Fibroblast of lung (primary cell): ENCODE measurements around the gene DNAJC7. TPM values are rescaled to one million over a fixed set of nuclear protein-coding genes. Genes with fewer than 3 reads are reported as not detected.

Experiments
- DNase-seq, 2 donors: peaks; one replicate each; pipeline versions ENCODE4 v3.0.0 to v3.0.0-alpha.2; 2010; ENCODE audit warnings: low read depth in 2 of 2
- H2AFZ ChIP-seq: 2 replicates; pipeline ENCODE4 v1.5.1; 2012; ENCODE audit warnings: low read length, control low read depth, inconsistent platforms
- H3K27ac ChIP-seq: 2 replicates; pipeline ENCODE4 v1.5.1; 2011; ENCODE audit warnings: low read length, control low read depth; ENCODE audit not compliant: insufficient read depth
- H3K27me3 ChIP-seq: 2 replicates; pipeline ENCODE4 v1.5.1; 2011; ENCODE audit warnings: mild to moderate bottlenecking, low read length; ENCODE audit not compliant: control insufficient read depth, insufficient read depth
- H3K36me3 ChIP-seq: 2 replicates; pipeline ENCODE4 v1.5.1; 2011; ENCODE audit warnings: low read length; ENCODE audit not compliant: control insufficient read depth, insufficient read depth
- H3K4me1 ChIP-seq: 2 replicates; pipeline ENCODE4 v1.5.1; 2011; ENCODE audit warnings: low read length; ENCODE audit not compliant: control insufficient read depth, insufficient read depth; ENCODE audit errors: extremely low read depth
- H3K4me2 ChIP-seq: 2 replicates; pipeline ENCODE4 v1.5.1; 2011; ENCODE audit warnings: low read length, control low read depth; ENCODE audit not compliant: insufficient read depth; ENCODE audit errors: extremely low read depth
- H3K4me3 ChIP-seq, 4 experiments: fragments of 200-600 bp in 1 of 4; sonication (generic) in 1 of 4; replicated peaks in 1 of 4; 2 replicates each; pipeline ENCODE4 v1.5.1; 2011 to 2016; ENCODE audit warnings: low read length in 4 of 4, low read depth in 3 of 4, mild to moderate bottlenecking in 3 of 4, control low read depth in 2 of 4, inconsistent platforms in 1 of 4, mixed read lengths in 1 of 4; ENCODE audit not compliant: insufficient read depth in 1 of 4; ENCODE audit errors: control extremely low read depth in 1 of 4
- H3K79me2 ChIP-seq: 2 replicates; pipeline ENCODE4 v1.5.1; 2012; ENCODE audit warnings: mild to moderate bottlenecking, low read length, inconsistent platforms; ENCODE audit not compliant: control insufficient read depth, insufficient read depth
- H3K9ac ChIP-seq: 2 replicates; pipeline ENCODE4 v1.5.1; 2011; ENCODE audit warnings: mild to moderate bottlenecking, low read length, control low read depth; ENCODE audit not compliant: insufficient read depth
- H3K9me3 ChIP-seq: 2 replicates; pipeline ENCODE4 v1.5.1; 2012; ENCODE audit warnings: low read depth, low read length; ENCODE audit not compliant: control insufficient read depth, insufficient read depth
- H4K20me1 ChIP-seq: 2 replicates; pipeline ENCODE4 v1.5.1; 2011; ENCODE audit warnings: low read length; ENCODE audit not compliant: control insufficient read depth, insufficient read depth; ENCODE audit errors: extremely low read depth
- CTCF ChIP-seq, 2 donors: IDR thresholded peaks in 1 of 2; conservative IDR thresholded peaks in 1 of 2; 1 replicate in 1 of 2; 2 replicates in 1 of 2; pipeline ENCODE4 v1.5.1; 2011 to 2012; ENCODE audit warnings: low read length in 2 of 2, control low read depth in 1 of 2, inconsistent platforms in 1 of 2, low read depth in 1 of 2, mild to moderate bottlenecking in 1 of 2
- EZH2 ChIP-seq: IDR thresholded peaks from 2 replicates; pipeline ENCODE4 v1.5.1; 2012; ENCODE audit warnings: low read length, control low read depth, mild to moderate bottlenecking; ENCODE audit errors: missing control alignments
- polyA plus RNA-seq, 2 donors: library from polyadenylated mRNA; depleted of rRNA in 1 of 2; stranded (reverse) in 1 of 2; unstranded in 1 of 2; fragments of >200 nt; gene quantifications; 2 replicates each; pipeline ENCODE4 v1.2.1, GENCODE V29; 2011 to 2012; ENCODE audit warnings: missing spikeins in 1 of 2
- total RNA-seq: library from RNA; depleted of rRNA; stranded (reverse); fragments of >200 nt; gene quantifications from 2 replicates; pipeline ENCODE4 v1.2.1, GENCODE V29; 2014

Gene DNAJC7
- total and polyA plus RNA-seq, 2 donors (not counting 1 experiment from before 2014, with no cell fraction given) = 53.5 to 78.8 TPM

GRCh38 chr17:42049834-42050392 is 32.7 kb upstream of the DNAJC7 start:
- TF ChIP-seq CTCF (conservative IDR thresholded peaks at IDR 0.05 in 1 of 2, IDR thresholded peaks at IDR 0.05 in 1 of 2; ENCODE audit: low read depth in 1 of 2, low read length in 2 of 2) = no peak
- DNase-seq = no peak
- Histone ChIP-seq H3K4me3 (peak overlapping the region; percentile 15 to 53 (median 38)), H2AFZ (peak overlapping the region; percentile 21), H3K9ac (peak overlapping the region; percentile 49), H4K20me1 (no peaks in the 10 kb centered on the region), H3K9me3 (no peaks in the 10 kb centered on the region), H3K4me1 (no peaks in the 10 kb centered on the region), H3K36me3 (no peaks in the 10 kb centered on the region), H3K27ac (no peak overlapping the region), H3K4me2 (peak overlapping the region; percentile 64), H3K79me2 (no peaks in the 10 kb centered on the region), H3K27me3 (peaks cover 31% of the 10 kb centered on the region)

GRCh38 chr17:42047343-42047742 is 30.1 kb upstream of the DNAJC7 start:
- no peaks in the 10 kb centered on the region for H4K20me1 ChIP-seq
- H3K9me3 ChIP-seq = no peaks in the 10 kb centered on the region
- no peaks in the 10 kb centered on the region for H3K4me1 ChIP-seq

GRCh38 chr17:42045719-42046118 is 28.5 kb upstream of the DNAJC7 start:
- Histone ChIP-seq H3K4me1 (no peaks in the 10 kb centered on the region), H3K27ac (no peak overlapping the region)
- DNase-seq = no peak

More at GRCh38 chr17:42047343-42047742, 30.1 kb upstream of the DNAJC7 start:
- Histone ChIP-seq H3K27ac (no peak overlapping the region), H2AFZ (no peak overlapping the region), H3K79me2 (no peaks in the 10 kb centered on the region), H3K36me3 (no peaks in the 10 kb centered on the region), H3K4me2 (no peak overlapping the region), H3K27me3 (peaks cover 15% of the 10 kb centered on the region), H3K9ac (no peak overlapping the region), H3K4me3 (no peak overlapping the region)
- DNase-seq = no peak
- no peak for TF ChIP-seq EZH2
- no peak for TF ChIP-seq CTCF (conservative IDR thresholded peaks at IDR 0.05 in 1 of 2, IDR thresholded peaks at IDR 0.05 in 1 of 2; ENCODE audit: low read depth in 1 of 2, low read length in 2 of 2)

More at GRCh38 chr17:42045719-42046118, 28.5 kb upstream of the DNAJC7 start:
- no peak overlapping the region for H2AFZ ChIP-seq
- no peaks in the 10 kb centered on the region for H3K36me3 ChIP-seq
- H3K9ac ChIP-seq = no peak overlapping the region
- H3K27me3 ChIP-seq = peaks cover 7% of the 10 kb centered on the region
- no peaks in the 10 kb centered on the region for H3K79me2 ChIP-seq
- no peak overlapping the region for H3K4me2 ChIP-seq
- no peaks in the 10 kb centered on the region for H4K20me1 ChIP-seq
- H3K9me3 ChIP-seq = no peaks in the 10 kb centered on the region
- no peak overlapping the region for H3K4me3 ChIP-seq
- no peak for TF ChIP-seq EZH2
